Right ventricle myocardium superior (tissue), 1 donor: ENCODE measurements around the gene CRIP2. TPM values are rescaled to one million over a fixed set of nuclear protein-coding genes. Genes with fewer than 3 reads are reported as not detected.
A peak's percentile ranks its signal among the peaks of the same experiment; 100 is the strongest.

Experiments
- ATAC-seq: fragments of 200-7000 bp; cut with Tn5 transposase; one replicate; pipeline ENCODE4 v1.9.1; 2020; ENCODE audit warnings: mild to moderate bottlenecking; ENCODE audit not compliant: poor library complexity
- DNase-seq: peaks from one replicate; pipeline ENCODE4 v3.0.0-alpha.2; 2020
- intact Hi-C: fragments of 100-400 bp; cut with DNase I; formaldehyde crosslinking; loops from one replicate; pipeline ENCODE4 v1.11.2; 2022
- total RNA-seq: library from RNA; stranded (reverse); fragmentation: NEBNext Ultra II Directional; extraction: Animal tissue kit (Norgen Biotek cat#: 25700); gene quantifications from one replicate; pipeline ENCODE4 v1.2.1, GENCODE V29; 2021
- donor health status: DM: no; HTN: yes; CAD: no; lungs with severe emphysema.

CRIP2 gene
- total RNA-seq, 1 donor from 2014 or later: 1,011 TPM

GRCh38 chr14:105492031-105492970 lies 17.7 kb downstream of the CRIP2 start:
- ATAC-seq (no peak), DNase-seq (peak; percentile 70)
- intact Hi-C loops: no loop called here

- peak; percentile 40 for DNase-seq
- no peak for ATAC-seq
- intact Hi-C loops: no loop called here
These were observed 18.6 kb downstream of the CRIP2 start for GRCh38 chr14:105492971-105493871.

GRCh38 chr14:105493921-105494605 lies 19.4 kb downstream of the CRIP2 start:
- DNase-seq: peak; percentile 33
- no peak for ATAC-seq
- intact Hi-C loops: no loop called here

- intact Hi-C loops: no loop called here
- no peak for ATAC-seq
- DNase-seq: peak; percentile 39
These were observed 19.9 kb downstream of the CRIP2 start for GRCh38 chr14:105494606-105494929.

GRCh38 chr14:105495101-105495989 lies 20.7 kb downstream of the CRIP2 start:
- peak; percentile 30 for ATAC-seq
- intact Hi-C loops: no loop called here
- DNase-seq: peak; percentile 83

- ATAC-seq (no peak), DNase-seq (peak; percentile 37)
- intact Hi-C loops: no loop called here
These were observed 21.6 kb downstream of the CRIP2 start for GRCh38 chr14:105495990-105496830.

GRCh38 chr14:105496831-105497591 lies 22.4 kb downstream of the CRIP2 start:
- ATAC-seq (no peak), DNase-seq (peak; percentile 43)
- intact Hi-C loops: no loop called here

- DNase-seq: peak; percentile 28
- intact Hi-C loops: no loop called here
- ATAC-seq: no peak
These were observed 23.2 kb downstream of the CRIP2 start for GRCh38 chr14:105497671-105498429.

GRCh38 chr14:105498430-105499255 lies 24.0 kb downstream of the CRIP2 start:
- ATAC-seq (no peak), DNase-seq (peak; percentile 38)
- intact Hi-C loops: no loop called here

- DNase-seq: peak; percentile 37
- no peak for ATAC-seq
- intact Hi-C loops: no loop called here
These were observed 24.8 kb downstream of the CRIP2 start for GRCh38 chr14:105499256-105500035.

GRCh38 chr14:105500036-105500725 lies 25.6 kb downstream of the CRIP2 start:
- DNase-seq: no peak
- ATAC-seq: no peak
- intact Hi-C loops: no loop called here

GRCh38 chr14:105500726-105501101 lies 26.1 kb downstream of the CRIP2 start:
- intact Hi-C loops: no loop called here
- DNase-seq (no peak), ATAC-seq (no peak)

- no peak for ATAC-seq
- no peak for DNase-seq
- intact Hi-C loops: no loop called here
These were observed 27.1 kb downstream of the CRIP2 start for GRCh38 chr14:105501504-105502291.
